ENCODE results near the gene BEST4. TPM values are rescaled to one million over a fixed set of nuclear protein-coding genes. Genes with fewer than 3 reads are reported as not detected.

BEST4 gene
- total and polyA plus RNA-seq, 2 of the 4 experiments (the other 2 are of a cell fraction) = 0.07 TPM; not detected in 1

DNA sequence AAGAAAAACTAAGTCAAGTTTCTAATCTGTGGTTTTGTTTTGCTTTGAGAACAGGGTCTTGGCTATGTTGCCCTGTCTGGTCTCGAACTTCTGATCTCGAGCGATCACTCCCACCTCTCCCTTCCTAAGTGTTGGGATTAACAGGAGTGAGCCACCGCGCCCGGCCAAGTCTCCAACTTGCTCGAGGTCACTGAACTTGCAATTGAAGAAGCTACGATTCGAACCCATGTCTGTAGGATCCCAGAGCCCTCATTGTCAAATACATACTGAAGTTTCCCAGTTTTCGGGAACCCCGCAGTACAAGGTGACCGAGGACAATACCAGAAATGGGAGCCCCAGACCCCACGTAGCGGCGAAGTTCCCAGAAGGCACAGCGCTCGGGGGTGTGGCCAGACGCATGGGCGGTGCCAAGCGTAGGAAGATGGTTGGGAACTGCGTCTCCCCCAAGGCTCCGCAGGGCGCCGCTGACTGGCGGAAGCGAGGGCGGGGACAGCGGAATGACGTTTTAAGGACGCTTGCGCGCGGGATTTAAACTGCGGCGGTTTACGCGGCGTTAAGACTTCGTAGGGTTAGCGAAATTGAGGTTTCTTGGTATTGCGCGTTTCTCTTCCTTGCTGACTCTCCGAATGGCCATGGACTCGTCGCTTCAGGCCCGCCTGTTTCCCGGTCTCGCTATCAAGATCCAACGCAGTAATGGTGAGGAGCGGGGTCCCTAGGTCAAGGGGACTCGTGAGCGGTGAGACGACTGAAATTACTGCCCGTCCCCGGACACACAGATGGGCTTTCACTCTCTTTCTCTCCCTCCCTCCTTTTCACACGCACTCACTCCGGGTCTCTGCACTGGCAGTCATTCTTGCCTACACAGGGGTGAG, 48.4 kb downstream of the BEST4 start, which contains the start of gene KIF2C:
KIF2C (plus strand) TSS at position 531 of the 872 bp plus-strand sequence; CDS start at position 627, 96 bp downstream.
- peak within 1 kb of the TSS; percentile 77 for H3K4me3 ChIP-seq (ENCODE audit: insufficient read depth, low read depth, low read length)
- H3K56ac ChIP-seq (ENCODE audit: extremely low read depth, insufficient read depth, low read length) = peak within 1 kb of the TSS; percentile 87
- BruUV-seq (replicated peaks) = no TSS peak
- peak within 1 kb of the TSS; percentile 82 for H2BK5ac ChIP-seq (ENCODE audit: low read depth, low read length, poor library complexity, severe bottlenecking)
- 0% methylated on average over 23 of the region's 57 CpGs; no CpG with 5 or more reads in 1 of the 2 experiments for WGBS, 2 experiments (ENCODE audit: extremely low coverage in 2 of 2, insufficient read length in 1 of 2)
- H3K18ac ChIP-seq (ENCODE audit: low read depth, low read length) = peak within 1 kb of the TSS; percentile 72
- POLR2A ChIA-PET (ENCODE audit: unreplicated experiment) = no interaction called here
- H3K4ac ChIP-seq (ENCODE audit: low read depth, low read length) = peak within 1 kb of the TSS; percentile 94
- CTCF ChIA-PET = interaction anchor here (1.1 kb wide), 1 partner anchor 8 kb away, joined by 4 read pairs; the partner anchor contains the start of gene RNU5D-1
- peak within 1 kb of the TSS; percentile 63 for H3K27ac ChIP-seq (ENCODE audit: insufficient read depth, low read length)
- peak within 1 kb of the TSS; percentile 44 for H2AK5ac ChIP-seq (ENCODE audit: low read depth, low read length)
- no peak within 1 kb of the TSS for H2BK20ac ChIP-seq (ENCODE audit: low read depth, low read length)
- peak within 1 kb of the TSS; percentile 95 for H2AFZ ChIP-seq (replicated peaks; ENCODE audit: low read length, poor library complexity)
- H3K27me3 ChIP-seq (ENCODE audit: control insufficient read depth, insufficient read depth, low read length) = no peaks in the 10 kb centered on the region
- H2BK120ac ChIP-seq (ENCODE audit: low read depth, low read length) = peak within 1 kb of the TSS; percentile 62
- peak within 1 kb of the TSS; percentile 99 for H3K14ac ChIP-seq (replicated peaks; ENCODE audit: low read depth, low read length)
- no peaks in the 10 kb centered on the region for H3K9me3 ChIP-seq (ENCODE audit: control insufficient read depth, insufficient read depth, low read length)
- no peaks in the 10 kb centered on the region; the same call in 1 of the 2 replicates for H4K20me1 ChIP-seq (ENCODE audit: insufficient read depth, low read length)
- peak within 1 kb of the TSS; percentile 86 for H3K4me2 ChIP-seq (ENCODE audit: low read depth, low read length)
- peaks cover 4% of the 10 kb centered on the region for H3K4me1 ChIP-seq (ENCODE audit: control insufficient read depth, insufficient read depth, low read length)
- H3K9me1 ChIP-seq (ENCODE audit: insufficient read depth, low read length) = peaks cover 5% of the 10 kb centered on the region
- no peak within 1 kb of the TSS for H2BK15ac ChIP-seq (ENCODE audit: low read depth, low read length)
- peaks cover 19 to 42% of the 10 kb centered on the region in 2 experiments for H3K79me1 ChIP-seq (ENCODE audit: low read depth in 1 of 2, low read length in 2 of 2)
- peak; percentile 97 for DNase-seq
- no peak for TF ChIP-seq RAD21 (IDR thresholded peaks at IDR 0.05; ENCODE audit: low read length)
- peak; percentile 61 for TF ChIP-seq POLR2A (IDR thresholded peaks at IDR 0.05; ENCODE audit: low read depth, low read length)
- no peak for TF ChIP-seq SMC3 (IDR thresholded peaks at IDR 0.05; ENCODE audit: low read depth, low read length)
- peak; percentile 62 for TF ChIP-seq RCOR1 (IDR thresholded peaks at IDR 0.05; ENCODE audit: insufficient replicate concordance, low read length)
- TF ChIP-seq MAZ (IDR thresholded peaks at IDR 0.05; ENCODE audit: borderline replicate concordance, low read depth, low read length) = peak; percentile 62; the same call in 1 of the 2 replicates
- TF ChIP-seq RFX5 (IDR thresholded peaks at IDR 0.05; ENCODE audit: low read depth, low read length) = no peak
- peak; percentile 97 for TF ChIP-seq MXI1 (IDR thresholded peaks at IDR 0.05; ENCODE audit: borderline replicate concordance, low read depth, low read length)
- no peak for TF ChIP-seq MAFK (IDR thresholded peaks at IDR 0.05; ENCODE audit: low read depth, low read length)
- TF ChIP-seq, protein P1, sequence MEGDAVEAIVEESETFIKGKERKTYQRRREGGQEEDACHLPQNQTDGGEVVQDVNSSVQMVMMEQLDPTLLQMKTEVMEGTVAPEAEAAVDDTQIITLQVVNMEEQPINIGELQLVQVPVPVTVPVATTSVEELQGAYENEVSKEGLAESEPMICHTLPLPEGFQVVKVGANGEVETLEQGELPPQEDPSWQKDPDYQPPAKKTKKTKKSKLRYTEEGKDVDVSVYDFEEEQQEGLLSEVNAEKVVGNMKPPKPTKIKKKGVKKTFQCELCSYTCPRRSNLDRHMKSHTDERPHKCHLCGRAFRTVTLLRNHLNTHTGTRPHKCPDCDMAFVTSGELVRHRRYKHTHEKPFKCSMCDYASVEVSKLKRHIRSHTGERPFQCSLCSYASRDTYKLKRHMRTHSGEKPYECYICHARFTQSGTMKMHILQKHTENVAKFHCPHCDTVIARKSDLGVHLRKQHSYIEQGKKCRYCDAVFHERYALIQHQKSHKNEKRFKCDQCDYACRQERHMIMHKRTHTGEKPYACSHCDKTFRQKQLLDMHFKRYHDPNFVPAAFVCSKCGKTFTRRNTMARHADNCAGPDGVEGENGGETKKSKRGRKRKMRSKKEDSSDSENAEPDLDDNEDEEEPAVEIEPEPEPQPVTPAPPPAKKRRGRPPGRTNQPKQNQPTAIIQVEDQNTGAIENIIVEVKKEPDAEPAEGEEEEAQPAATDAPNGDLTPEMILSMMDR (conservative IDR thresholded peaks at IDR 0.05; ENCODE audit: low read depth, low read length) = 0 out of 2 replicates have a peak, but pooled peaks have one; percentile 4
- TF ChIP-seq BHLHE40 (IDR thresholded peaks at IDR 0.05; ENCODE audit: low read depth, low read length) = 0 out of 2 replicates have a peak, but pooled peaks have one; percentile 1
- TF ChIP-seq, protein P2, sequence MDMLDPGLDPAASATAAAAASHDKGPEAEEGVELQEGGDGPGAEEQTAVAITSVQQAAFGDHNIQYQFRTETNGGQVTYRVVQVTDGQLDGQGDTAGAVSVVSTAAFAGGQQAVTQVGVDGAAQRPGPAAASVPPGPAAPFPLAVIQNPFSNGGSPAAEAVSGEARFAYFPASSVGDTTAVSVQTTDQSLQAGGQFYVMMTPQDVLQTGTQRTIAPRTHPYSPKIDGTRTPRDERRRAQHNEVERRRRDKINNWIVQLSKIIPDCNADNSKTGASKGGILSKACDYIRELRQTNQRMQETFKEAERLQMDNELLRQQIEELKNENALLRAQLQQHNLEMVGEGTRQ (IDR thresholded peaks at IDR 0.05; ENCODE audit: low read depth, low read length) = 0 out of 2 replicates have a peak, but pooled peaks have one; percentile 31
- no peak for TF ChIP-seq FOS (IDR thresholded peaks at IDR 0.05; ENCODE audit: low read depth, low read length)
- TF ChIP-seq CEBPB (IDR thresholded peaks at IDR 0.05; ENCODE audit: low read depth, low read length) = no peak
- no peak for TF ChIP-seq NFE2L2 (IDR thresholded peaks at IDR 0.05; ENCODE audit: low read depth, low read length)
- no peaks in the 10 kb centered on the region for H3K36me3 ChIP-seq (ENCODE audit: control insufficient read depth, insufficient read depth, low read length)
- intact Hi-C loops (cut with micrococcal nuclease) (loop anchor here (2.0 kb wide), 1 partner anchor 35 kb away; the partner anchor contains the start of gene RPS8), in situ Hi-C loops (cut with MboI; ENCODE audit: low sequenced_read_pairs) (no loop called here), dilution Hi-C loops (cut with HindIII; ENCODE audit: low sequenced_read_pairs, unreplicated experiment) (no loop called here)
- peak within 1 kb of the TSS; percentile 68 to 97 for H4K8ac ChIP-seq (ENCODE audit: low read depth in 2 of 2, low read length in 2 of 2)
- H3K9ac ChIP-seq (ENCODE audit: low read depth, low read length) = peak within 1 kb of the TSS; percentile 82
- peak within 1 kb of the TSS; percentile 88 for H2AK9ac ChIP-seq (replicated peaks; ENCODE audit: low read depth, low read length, poor library complexity)
- peak within 1 kb of the TSS; percentile 84 for H4K91ac ChIP-seq (ENCODE audit: insufficient read depth, low read depth, low read length)
- peak within 1 kb of the TSS; percentile 92 for H3K23ac ChIP-seq (ENCODE audit: low read depth, low read length)
- peak within 1 kb of the TSS; percentile 95 for H4K5ac ChIP-seq (ENCODE audit: low read depth, low read length)
- peak; percentile 100 for ATAC-seq (ENCODE audit: low read depth)
